ENCODE results near the gene GRAP.
"Not testable (repeated sequence)": the region's sequence is repeated elsewhere in the genome, so short reads cannot be mapped to it uniquely, and the experiment has no call there.

Gene GRAP

DNA sequence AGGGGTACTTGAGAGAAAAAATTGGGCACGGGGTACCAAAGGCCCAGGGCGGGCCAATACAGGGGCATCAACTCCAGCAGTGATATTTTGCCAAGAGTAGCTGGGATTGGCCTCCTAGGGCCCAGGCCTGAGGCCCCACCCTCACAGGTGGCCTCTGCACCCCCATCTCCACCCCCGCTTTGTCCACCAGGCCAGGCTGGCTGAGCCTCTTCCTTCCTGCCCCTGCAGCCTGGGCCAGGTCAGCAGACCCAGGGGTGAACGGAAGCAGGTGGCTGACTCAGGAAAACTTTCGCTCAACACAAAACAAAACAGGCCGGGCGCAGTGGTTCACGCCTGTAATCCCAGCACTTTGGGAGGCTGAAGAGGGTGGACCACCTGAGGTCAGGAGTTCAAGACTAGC, 3.7 kb downstream of the GRAP start:
- not testable (repeated sequence) for FAIRE-seq; DNase-seq (ENCODE audit: insufficient read length, low spot score)

DNA sequence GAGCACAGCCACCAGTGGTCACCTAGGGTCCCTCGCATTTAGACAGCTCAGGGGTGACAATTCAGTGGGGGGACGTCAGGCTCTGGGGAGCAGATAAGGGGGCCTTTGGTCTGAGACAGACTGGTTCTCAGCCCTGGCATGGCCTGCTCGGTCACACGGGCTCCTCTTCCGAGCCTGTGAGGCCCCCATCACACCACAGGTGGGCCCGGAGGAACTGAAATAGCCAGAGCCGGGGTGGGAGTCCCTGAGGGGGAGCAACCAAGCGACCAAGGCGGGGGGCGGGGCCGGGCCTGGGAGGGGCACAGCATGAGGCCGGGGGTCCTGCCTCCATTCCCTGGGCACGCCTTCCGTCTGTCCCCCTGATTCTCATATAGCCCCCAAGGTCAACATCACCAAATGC, 4.4 kb downstream of the GRAP start:
- not testable (repeated sequence) for FAIRE-seq; DNase-seq (ENCODE audit: insufficient read length, low spot score)

DNA sequence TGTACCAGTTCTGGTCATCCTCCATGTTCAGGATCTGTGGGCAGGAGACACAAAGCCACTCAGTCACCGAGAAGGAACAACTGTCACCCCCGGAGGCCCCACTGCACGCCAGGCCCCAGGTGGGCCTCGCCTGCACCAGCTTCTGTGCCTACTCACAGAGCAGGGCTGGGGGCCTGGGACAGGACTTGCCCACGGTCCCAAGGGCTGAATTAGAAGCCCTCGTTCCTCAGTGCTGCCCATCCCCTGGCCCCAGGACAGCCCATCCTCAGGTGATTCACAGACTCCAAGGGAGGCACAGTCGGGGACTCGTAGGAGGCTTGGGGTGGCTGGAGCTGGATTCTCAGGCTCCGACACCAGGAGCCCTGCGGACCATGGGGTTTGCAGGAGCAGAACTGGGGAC, 4.9 kb downstream of the GRAP start:
- not testable (repeated sequence) for FAIRE-seq; DNase-seq (ENCODE audit: insufficient read length, low spot score)

DNA sequence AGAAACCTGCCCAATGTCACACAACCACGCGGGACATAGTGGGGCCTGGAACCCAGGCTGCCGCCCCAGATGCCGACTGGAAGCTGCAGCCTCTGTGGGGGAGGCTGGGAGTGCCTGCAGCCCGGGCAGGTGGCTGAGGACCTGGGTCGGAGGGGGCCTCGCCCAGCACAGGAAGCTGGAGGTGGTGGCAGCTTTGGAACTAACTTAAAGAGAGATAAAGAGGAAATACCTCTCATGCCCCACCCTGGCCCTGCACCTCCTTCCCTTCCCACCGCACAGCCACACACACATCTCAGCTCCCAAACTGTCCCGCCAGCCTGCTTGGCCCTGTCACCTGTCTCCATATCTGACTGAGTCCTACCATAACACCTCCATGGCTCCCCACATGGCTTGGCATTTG, 6.4 kb downstream of the GRAP start:
- peak; percentile 26 for FAIRE-seq

DNA sequence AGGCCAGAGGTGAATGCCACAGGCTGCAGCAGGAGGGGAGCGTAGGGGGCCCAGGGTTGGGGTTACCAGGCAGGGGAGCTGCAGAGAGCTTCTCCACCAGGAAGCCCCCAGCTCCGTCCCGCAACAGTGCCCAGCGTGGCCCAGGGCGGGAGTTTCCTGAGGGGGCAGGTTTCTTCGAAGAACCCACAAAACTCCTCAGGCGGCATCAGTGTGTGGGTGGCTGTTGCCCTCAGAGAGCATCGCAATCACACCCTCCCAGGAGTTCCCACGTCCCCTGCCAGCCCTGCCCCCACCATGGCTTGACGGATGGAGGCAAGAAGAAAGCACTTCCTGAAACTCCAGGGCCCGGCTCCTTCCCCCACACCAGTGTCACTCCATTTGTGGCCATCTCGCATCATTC, 8.0 kb downstream of the GRAP start:
- peak; percentile 28 for FAIRE-seq
- DNase-seq (ENCODE audit: insufficient read length, low spot score), result not testable (repeated sequence)

More for the DNA sequence above, 6.4 kb downstream of the GRAP start:
- not testable (repeated sequence) for DNase-seq (ENCODE audit: insufficient read length, low spot score)

DNA sequence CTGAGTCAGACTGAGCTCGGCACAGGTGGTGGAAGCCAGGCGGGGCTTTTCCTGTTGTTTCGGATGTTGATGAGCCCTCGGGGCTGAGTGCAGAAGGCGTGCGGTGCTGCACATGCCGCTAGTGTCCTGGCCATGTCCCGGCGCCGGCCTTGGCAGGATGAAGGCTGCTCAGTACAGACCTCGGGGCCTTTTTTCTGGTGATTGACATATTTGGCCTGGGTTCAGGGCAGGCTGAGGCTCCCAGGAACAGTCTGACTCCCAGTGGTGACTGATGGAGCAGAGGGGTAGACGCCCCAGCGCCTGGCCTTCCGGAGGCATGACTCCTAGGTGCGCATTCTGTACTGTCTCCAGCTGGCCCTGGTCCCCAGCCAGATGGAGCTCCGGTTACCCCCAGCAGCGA, 8.8 kb downstream of the GRAP start:
- DNase-seq (ENCODE audit: insufficient read length, low spot score); FAIRE-seq: not testable (repeated sequence)

DNA sequence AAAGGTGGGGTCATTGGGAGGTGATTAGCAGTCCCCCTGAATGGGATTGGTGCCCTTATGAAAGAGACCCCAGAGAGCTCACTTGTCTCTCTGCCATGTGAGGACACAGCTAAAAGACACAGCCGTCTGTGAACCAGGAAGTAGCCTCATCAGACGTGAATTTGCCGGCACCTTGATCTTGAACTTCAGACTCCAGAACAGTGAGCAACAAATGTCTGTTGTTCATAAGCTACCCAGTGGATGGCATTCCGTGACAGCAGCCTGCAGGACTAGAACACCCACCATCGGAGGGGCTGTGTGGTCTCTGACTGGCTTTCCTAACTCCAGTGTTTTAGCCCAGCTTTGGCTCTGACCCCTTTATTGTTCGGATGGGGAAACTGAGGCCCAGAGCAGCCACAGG, 9.2 kb downstream of the GRAP start:
- FAIRE-seq; DNase-seq (ENCODE audit: insufficient read length, low spot score): not testable (repeated sequence)

DNA sequence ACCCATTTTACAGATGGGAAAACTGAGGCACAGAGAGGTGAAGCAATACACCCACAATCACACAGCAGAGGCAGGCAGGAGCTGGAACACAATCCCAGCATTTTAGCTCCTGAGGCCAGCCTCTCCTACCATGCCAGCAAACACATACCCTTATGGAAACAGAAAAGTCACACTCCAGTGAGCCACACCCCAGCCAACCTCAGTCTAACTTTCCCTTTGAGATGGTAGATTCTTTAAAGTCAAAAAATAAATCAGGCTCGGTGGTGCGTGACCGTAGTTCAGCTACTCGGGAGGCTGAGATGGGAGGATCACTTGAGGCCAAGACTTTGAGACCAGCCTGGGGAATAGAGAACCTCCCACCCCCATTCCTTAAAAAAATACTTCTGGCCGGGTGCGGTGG, 10.6 kb downstream of the GRAP start:
- not testable (repeated sequence) for FAIRE-seq; DNase-seq (ENCODE audit: insufficient read length, low spot score)

DNA sequence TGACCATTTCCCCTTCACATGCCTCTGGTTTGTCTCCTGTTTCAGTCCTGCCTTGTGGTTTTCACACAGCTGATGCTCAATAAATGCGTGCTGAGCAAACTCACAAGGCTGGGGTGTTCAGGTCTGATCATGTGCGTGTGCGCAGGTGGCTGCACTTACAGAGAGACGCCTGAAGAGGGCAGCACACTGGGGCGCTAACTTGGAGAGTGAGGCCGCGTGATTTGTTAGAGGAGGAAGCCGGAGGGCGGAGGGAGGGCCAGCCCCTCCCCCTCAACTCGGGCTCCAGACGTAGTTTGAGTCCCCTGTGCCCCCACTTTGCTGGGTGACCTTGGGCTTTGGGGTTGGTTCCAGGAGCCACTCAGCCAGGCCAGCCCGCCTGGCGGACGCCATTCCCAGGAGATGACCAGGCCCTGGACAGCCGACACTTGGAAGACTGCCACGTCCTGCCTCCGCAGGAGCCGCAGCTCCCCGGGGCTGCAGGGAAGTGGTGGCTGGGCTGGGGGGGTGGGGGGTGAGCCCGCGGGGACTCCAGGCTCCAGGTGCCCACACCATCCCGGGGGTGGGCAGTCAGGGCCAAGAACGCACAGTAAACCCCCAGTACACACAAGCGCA, 14.3 kb downstream of the GRAP start:
- peak; percentile 98 for FAIRE-seq

DNA sequence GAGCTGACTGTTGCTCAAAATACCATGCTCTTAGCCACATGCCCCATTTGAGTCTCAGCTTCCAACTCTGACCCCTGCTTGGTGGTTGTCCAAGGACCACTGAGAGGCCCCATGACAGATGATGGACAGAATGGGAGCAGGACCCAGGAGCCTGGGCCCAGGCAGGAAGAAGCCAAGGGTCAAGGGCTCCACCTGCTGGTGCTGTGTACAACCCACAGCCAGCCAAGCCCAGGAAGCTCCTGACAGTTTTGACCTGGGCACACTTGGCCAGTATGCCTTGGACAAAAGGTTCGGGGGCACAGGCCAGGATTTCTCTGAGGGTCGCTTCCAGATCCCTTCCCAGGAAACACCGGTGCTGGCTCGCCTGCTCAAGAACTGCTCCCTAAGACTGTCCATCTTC, 15.0 kb downstream of the GRAP start:
- not testable (repeated sequence) for DNase-seq (ENCODE audit: insufficient read length, low spot score); FAIRE-seq

More for the DNA sequence above, 14.3 kb downstream of the GRAP start:
- not testable (repeated sequence) for DNase-seq (ENCODE audit: insufficient read length, low spot score)

DNA sequence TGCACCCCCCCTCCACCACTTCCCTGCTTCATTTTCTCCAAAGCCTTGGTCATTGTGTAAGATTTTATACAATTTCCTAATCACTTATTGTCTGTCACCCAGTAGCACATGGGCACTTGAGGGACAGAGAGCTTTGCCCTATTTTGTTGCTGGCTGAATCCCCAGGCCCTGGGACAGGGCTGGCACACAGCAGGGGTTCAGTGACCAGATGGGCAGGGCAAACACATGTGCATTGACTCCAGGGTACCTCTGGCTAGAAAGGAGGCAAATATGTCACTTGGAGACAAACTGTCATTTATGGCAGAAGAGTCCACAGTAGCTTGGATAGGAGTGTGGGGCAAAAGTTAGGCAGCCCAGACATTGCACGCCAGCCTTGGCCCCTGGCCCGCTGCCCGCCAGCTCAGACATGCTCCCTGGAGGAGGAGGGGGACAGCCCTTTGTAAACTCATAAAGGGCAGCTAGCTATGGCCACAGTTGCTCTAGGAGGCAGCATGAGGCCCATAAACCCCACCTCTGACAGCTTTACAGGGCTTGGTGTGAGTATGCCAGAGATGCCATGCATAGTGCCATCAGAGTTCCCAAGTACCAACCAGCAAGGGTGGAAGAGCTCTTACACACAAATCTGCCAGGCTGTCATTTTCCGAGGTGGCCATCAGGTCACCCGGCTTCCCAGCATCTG, 15.8 kb downstream of the GRAP start:
- not testable (repeated sequence) for DNase-seq (ENCODE audit: insufficient read length, low spot score)
- peak; percentile 69 for FAIRE-seq

DNA sequence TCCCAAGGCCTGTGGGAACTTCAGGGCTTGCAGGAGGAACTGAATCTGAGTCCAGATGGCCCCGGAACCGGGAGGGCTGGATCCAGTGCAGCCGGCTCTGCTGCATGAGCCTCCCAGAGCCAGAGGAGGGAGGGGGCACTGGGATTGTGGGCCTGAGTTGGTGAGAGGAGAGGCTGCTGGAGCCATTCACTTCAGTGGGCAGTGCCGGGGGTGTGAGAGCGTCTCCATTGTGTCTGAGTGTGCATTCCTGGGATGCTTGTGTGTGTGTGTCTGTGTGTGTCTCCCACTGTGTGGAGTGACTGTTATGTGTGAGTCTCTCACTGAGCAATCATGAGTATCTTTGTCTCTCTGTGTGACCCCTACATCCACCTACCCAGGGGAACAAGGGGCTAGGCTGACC, 17.0 kb downstream of the GRAP start:
- DNase-seq (ENCODE audit: insufficient read length, low spot score), result not testable (repeated sequence)
- peak; percentile 84 for FAIRE-seq

DNA sequence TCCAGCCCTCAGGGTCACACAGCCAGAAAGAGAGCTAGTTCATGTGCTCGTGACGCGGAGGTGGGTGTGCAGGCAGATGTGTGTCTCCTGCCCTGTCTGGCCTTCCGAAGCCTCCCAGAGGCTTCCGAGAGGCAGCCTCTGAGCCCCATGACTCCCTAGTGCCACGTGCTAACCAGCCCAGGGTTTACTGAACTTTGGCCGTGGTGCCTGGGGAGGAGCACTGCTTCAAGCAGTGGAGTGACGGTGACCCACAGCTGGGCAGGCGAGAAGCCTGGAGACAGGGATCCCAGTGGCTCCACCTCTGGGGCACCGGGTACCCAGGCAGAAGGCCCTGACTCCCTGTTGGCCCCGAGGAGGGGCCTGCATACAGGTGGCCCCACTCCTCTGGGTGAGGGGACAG, 18.1 kb downstream of the GRAP start:
- DNase-seq (ENCODE audit: insufficient read length, low spot score); FAIRE-seq: not testable (repeated sequence)

DNA sequence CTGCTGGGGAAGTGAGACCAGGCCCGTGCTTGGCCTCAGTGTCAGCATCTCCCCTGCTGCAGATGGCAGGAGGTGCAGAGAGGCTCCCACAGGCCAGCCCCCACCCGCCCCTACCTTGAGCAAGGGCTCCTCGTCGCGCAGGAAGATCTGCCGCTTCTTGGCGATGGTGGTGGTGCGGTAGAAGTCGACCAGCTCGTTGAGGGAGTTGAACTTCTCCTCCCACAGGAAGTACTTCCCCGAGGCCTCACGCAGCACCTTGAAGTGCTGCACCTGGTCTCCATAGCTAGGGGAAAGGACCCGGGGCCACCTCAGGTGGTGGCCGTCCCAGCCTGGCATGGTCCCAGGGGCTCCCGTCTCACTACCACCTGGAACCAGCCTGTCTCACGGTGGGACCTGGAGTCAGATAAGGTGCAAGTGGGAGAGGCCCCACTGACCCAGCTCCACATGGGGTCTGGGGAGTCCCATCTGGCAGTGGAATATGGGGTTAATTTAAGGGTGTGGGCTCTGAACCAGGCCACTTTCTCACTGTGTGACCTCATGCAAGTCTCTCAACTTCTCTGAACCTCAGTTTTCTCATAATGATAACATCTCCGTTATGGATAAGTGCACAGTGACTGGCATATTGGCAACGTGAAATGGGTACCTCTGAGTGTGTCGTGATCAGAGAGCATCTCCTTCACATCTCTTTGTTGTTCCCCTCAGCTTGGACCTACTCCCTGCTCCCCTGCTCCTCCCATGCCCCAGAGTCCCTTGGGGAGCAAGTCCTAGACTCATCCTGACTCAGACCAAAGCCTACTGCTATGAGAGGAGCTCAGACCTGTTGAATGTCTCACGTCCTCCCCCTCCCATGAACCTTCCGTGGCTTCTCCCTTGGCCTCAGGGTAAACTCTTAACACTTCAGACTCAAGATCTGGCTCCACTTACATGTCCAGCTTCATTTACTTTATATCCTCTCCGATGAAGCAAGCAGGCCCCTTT, 22.4 kb downstream of the GRAP start:
- peak; percentile 58 for FAIRE-seq
- no peak for DNase-seq (ENCODE audit: insufficient read length, low spot score)

DNA sequence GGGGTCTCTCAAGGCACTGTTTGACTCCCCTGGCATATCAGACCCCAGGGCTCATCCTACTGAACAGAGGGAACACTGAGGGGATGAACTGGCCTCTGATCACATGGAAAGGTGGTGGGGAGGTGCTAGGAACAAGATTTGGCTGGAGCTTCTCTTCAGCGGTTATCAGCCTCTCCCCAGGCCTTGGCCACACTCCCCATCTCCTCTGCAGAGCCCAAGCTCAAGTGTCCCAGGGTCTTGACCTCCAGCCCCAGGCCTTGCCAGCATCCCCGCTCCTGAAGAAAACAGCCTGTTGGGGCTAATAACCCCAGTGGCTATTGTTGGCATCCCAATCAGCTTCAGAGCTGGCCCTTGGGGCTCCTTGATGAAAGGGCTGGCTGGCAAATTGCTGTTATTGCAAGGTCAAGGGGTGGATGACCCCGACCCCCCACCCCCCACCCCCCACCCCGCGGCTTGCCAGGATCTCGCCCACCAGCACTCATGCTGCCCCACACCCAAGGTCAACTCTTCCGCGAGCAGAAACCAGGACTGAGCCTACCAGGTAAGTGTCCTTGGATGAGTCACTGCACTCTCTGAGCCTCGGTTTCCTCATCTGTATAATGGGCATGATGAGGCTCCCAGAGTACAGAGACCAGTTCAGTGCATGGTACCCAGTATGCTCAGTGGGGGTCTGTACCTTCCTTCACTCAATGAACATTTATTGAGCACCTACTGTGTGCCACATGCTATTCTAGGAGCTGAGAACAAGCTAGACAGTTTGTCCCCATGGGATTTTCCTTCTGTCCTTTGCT, 23.4 kb downstream of the GRAP start:
- FAIRE-seq, result no peak
- no peak for DNase-seq (ENCODE audit: insufficient read length, low spot score)

DNA sequence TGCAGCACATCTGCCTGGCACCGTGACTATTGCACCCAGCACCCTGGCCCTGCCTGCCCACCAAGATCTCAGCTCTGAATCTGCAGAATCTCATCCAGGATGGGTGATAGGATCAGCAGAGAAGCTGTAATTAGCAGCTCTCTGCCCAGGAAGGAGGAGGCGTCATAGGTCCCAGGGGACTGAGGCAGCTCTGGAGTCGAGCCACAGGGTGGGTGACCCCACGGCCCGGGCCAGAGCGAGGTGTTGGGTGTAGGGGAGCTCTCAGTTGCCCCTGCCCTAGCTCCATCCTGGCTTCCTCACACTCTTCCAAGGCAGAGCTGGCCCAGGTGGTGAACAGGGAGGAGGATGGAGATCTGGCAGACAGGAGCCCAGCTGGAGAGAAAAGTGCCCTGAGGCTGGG, 24.0 kb downstream of the GRAP start:
- FAIRE-seq, result no peak
- no peak for DNase-seq (ENCODE audit: insufficient read length, low spot score)

DNA sequence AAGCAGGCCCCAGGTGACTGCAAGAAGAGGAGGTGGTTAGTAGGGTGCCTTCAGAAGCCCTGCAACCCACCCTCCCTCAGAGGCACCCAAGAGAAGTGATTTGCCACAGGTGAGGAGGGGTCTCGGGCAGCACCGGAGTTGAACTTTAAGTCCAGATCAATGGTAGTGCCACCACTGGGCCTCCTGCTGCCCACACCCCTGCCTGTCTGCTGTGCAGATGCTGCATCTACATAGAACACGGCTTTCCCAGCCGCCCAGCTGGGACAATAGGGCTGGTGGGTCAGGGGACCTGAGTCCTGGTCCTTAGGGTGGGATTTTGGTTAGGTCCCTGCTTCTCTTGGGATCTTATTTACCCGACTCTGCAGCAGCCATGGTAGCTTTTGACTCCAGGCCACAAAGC, 24.6 kb downstream of the GRAP start:
- FAIRE-seq (peak; percentile 60), DNase-seq (ENCODE audit: insufficient read length, low spot score) (no peak)

DNA sequence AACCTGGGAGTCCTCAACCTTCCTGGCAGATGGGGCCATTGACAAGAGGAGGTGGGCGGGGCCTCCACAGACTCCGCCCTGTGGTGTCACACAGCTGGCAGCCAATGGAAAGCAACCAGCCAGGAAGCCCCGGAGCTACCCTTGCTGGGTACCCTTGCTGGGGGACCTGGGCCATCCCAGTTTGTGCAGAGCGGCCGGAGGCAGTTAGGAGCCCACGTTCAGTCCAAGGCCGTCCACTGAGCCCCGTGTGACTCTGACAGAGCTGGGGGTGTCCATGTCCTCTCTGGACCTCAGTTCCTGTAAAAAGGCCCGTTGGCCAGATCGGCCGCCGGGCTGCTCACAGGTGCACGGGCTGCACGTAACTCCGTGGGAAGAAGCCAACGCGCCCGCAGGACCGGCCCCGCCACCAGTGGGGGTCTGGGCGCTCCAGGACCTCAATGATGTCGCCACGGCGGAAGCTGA, 25.1 kb downstream of the GRAP start:
- FAIRE-seq (peak; percentile 75), DNase-seq (ENCODE audit: insufficient read length, low spot score) (no peak)

DNA sequence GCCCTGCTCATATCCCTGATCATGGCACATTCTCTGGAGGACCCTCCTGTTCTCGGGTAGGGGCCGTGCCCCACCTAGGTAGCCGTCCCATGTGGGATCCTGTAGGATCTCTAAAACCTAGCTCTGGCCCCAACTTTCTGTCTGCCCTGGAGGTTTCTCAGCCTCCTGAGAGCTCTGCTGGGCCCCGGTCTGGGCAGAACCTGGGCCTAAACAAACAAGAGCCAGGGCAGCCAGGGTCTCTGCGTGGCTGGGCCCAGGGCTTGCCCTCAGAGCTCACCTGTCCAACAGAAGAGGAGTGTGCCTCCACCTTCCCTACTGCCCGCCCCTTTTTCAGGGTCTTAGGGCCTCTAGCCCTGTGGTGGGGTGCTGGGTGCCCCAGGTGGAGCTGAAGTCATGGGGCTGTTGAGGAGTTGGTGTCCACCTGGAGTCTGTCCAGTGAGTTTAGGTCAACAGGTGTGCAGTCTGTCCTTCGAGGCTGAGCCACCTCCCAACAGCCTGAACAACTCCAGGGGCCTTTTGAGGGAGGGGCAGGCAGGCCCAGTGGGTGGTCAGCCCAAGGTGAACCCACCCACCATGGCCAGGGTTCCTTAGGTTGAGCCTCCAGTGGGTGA, 25.6 kb downstream of the GRAP start:
- not testable (repeated sequence) for FAIRE-seq

DNA sequence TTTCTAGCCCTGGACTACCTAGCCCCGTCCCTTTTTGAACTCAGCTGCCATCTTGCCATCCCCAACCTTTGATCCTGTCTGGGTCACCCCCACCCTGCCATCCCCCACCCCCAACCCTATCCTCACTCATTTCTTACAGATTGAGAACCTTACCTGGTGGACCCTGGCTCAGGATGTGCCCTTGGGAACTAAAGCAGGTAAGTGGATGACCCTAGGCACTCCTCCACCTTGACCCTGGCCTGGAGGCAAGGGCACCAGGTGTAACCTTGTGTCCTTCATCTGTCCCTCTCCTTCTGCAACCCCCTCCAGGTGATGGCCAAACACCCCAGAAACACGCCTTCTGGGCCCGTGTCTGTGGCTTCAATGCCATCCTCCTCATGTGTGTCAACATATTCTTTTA, 26.7 kb downstream of the GRAP start:
- DNase-seq (ENCODE audit: insufficient read length, low spot score) (no peak), FAIRE-seq (no peak)

More for the DNA sequence above, 25.6 kb downstream of the GRAP start:
- not testable (repeated sequence) for DNase-seq (ENCODE audit: insufficient read length, low spot score)

Data from HTR-8/SVneo (cell line).